Left lobe of liver (tissue), 2 donors: ENCODE data around the gene ABL1. TPM values are rescaled to one million over a fixed set of nuclear protein-coding genes. Genes with fewer than 3 reads are reported as not detected.
A peak's percentile ranks its signal among the peaks of the same experiment; 100 is the strongest.

ENCODE experiments used
- ATAC-seq: fragments of 200-7000 bp; cut with Tn5 transposase; one replicate; pipeline ENCODE4 v1.9.1; 2020; ENCODE audit warnings: mild to moderate bottlenecking, moderate library complexity
- DNase-seq: peaks from one replicate; pipeline ENCODE4 v3.0.0-alpha.2; 2020; ENCODE audit warnings: low spot score
- total RNA-seq: library from RNA; stranded (reverse); gene quantifications from one replicate; pipeline ENCODE4 v1.2.1, GENCODE V29; 2021
- donor health status: DM: no; HTN: no; CAD: no; lungs with moderate emphysema.
- donor health status: DM: no; HTN: yes; CAD: no.

ABL1 gene
- total RNA-seq, 1 donor from 2014 or later = 27.1 TPM

GRCh38 chr9:130887494-130888144 is 52.6 kb downstream of the ABL1 start:
- ATAC-seq = no peak
- no peak for DNase-seq

GRCh38 chr9:130888146-130888885 is 53.3 kb downstream of the ABL1 start:
- DNase-seq (no peak), ATAC-seq (no peak)

- ATAC-seq (no peak), DNase-seq (no peak)
Measured at GRCh38 chr9:130890124-130890523, 55.1 kb downstream of the ABL1 start.

GRCh38 chr9:130890870-130891687 is 56.0 kb downstream of the ABL1 start:
- no peak for DNase-seq

GRCh38 chr9:130891688-130892476 is 56.8 kb downstream of the ABL1 start:
- ATAC-seq (no peak), DNase-seq (no peak)

More at GRCh38 chr9:130890870-130891687, 56.0 kb downstream of the ABL1 start:
- ATAC-seq = no peak

- DNase-seq (no peak), ATAC-seq (no peak)
Measured at GRCh38 chr9:130892477-130893304, 57.6 kb downstream of the ABL1 start.

GRCh38 chr9:130893341-130894101 is 58.5 kb downstream of the ABL1 start:
- DNase-seq (no peak), ATAC-seq (peak; percentile 35)

- no peak for DNase-seq
- ATAC-seq = no peak
Measured at GRCh38 chr9:130894546-130894945, 59.5 kb downstream of the ABL1 start.

- DNase-seq = no peak
- no peak for ATAC-seq
Measured at GRCh38 chr9:130895038-130895437, 60.0 kb downstream of the ABL1 start.

GRCh38 chr9:130895481-130896232 is 60.6 kb downstream of the ABL1 start:
- DNase-seq (no peak), ATAC-seq (peak; percentile 38)

- DNase-seq (no peak), ATAC-seq (peak; percentile 35)
Measured at GRCh38 chr9:130896233-130897014, 61.4 kb downstream of the ABL1 start, which contains the start of gene QRFP. QRFP (minus strand) TSS chr9:130896812; CDS start chr9:130893838, 2,974 bp downstream.

- DNase-seq (no peak), ATAC-seq (no peak)
Measured at GRCh38 chr9:130897105-130897751, 62.2 kb downstream of the ABL1 start.

- DNase-seq = no peak
- no peak for ATAC-seq
Measured at GRCh38 chr9:130897848-130898551, 62.9 kb downstream of the ABL1 start.

GRCh38 chr9:130898552-130898852 is 63.4 kb downstream of the ABL1 start:
- no peak for DNase-seq
- ATAC-seq = no peak

GRCh38 chr9:130899051-130899748 is 64.1 kb downstream of the ABL1 start:
- no peak for ATAC-seq

More at GRCh38 chr9:130899051-130899748, 64.1 kb downstream of the ABL1 start:
- no peak for DNase-seq
